A549 (cell line): ENCODE results near the gene CLIC5.

Source experiments
- CHD4 ChIP-seq: fragments of 200-600 bp; sonication (generic); IDR thresholded peaks from 2 replicates; pipeline ENCODE4 v1.6.1; 2016; ENCODE audit warnings: antibody characterized with exemption, mild to moderate bottlenecking, borderline replicate concordance
- EP300 ChIP-seq, 2 experiments: fragments of >200 bp; sonication (Bioruptor Twin); formaldehyde crosslinking; IDR thresholded peaks; 2 replicates in 1 of 2; 3 replicates in 1 of 2; pipeline ENCODE4 v1.6.1; 2016 to 2017
- FOSL2 ChIP-seq, 2 experiments: fragments of 450-650 bp in 1 of 2; fragments of >200 bp in 1 of 2; sonication (Bioruptor Twin) in 1 of 2; formaldehyde crosslinking; IDR thresholded peaks; 2 replicates each; pipeline versions ENCODE4 v1.5.0 to v1.6.1; 2016 to 2020; ENCODE audit warnings: mild to moderate bottlenecking in 1 of 2, moderate library complexity in 1 of 2
- JUN ChIP-seq, 2 experiments: fragments of >200 bp; sonication (Bioruptor Twin); formaldehyde crosslinking; IDR thresholded peaks; 2 replicates in 1 of 2; 3 replicates in 1 of 2; pipeline ENCODE4 v1.6.1; 2016 to 2017
- MAFK ChIP-seq: fragments of 450-650 bp; IDR thresholded peaks from 2 replicates; pipeline ENCODE4 v1.6.1; 2014; ENCODE audit not compliant: partially characterized antibody
- POLR2A ChIP-seq: IDR thresholded peaks from 2 replicates; pipeline ENCODE4 v1.6.1; 2012; ENCODE audit warnings: mild to moderate bottlenecking, low read length
- RAD21 ChIP-seq, 2 experiments: fragments of >200 bp in 1 of 2; sonication (Bioruptor Twin) in 1 of 2; formaldehyde crosslinking in 1 of 2; IDR thresholded peaks in 1 of 2; conservative IDR thresholded peaks in 1 of 2; 2 replicates in 1 of 2; 3 replicates in 1 of 2; pipeline ENCODE4 v1.6.1; 2012 to 2018; ENCODE audit warnings: inconsistent platforms in 1 of 2
- REST ChIP-seq: fragments of 200-600 bp; sonication (generic); IDR thresholded peaks from 2 replicates; pipeline ENCODE4 v1.6.1; 2016; ENCODE audit warnings: antibody characterized with exemption, mild to moderate bottlenecking, moderate library complexity
- RFX5 ChIP-seq: fragments of 450-650 bp; IDR thresholded peaks from 2 replicates; pipeline ENCODE4 v1.7.1; 2014; ENCODE audit warnings: antibody characterized with exemption, mild to moderate bottlenecking, moderate library complexity
- ZC3H11A ChIP-seq: fragments of 450-650 bp; IDR thresholded peaks from 2 replicates; pipeline ENCODE4 v1.6.1; 2014; ENCODE audit warnings: antibody characterized with exemption, mild to moderate bottlenecking
- TF ChIP-seq, protein P1 (sequence below): fragments of >200 bp; sonication (Bioruptor Twin); formaldehyde crosslinking; IDR thresholded peaks from 3 replicates; pipeline ENCODE4 v1.5.1; 2016
- TF ChIP-seq, protein P2 (sequence below): IDR thresholded peaks from 2 replicates; pipeline ENCODE4 v1.6.1; 2012
- TF ChIP-seq, protein P3 (sequence below): fragments of 450-650 bp; IDR thresholded peaks from 2 replicates; pipeline ENCODE4 v1.6.1; 2014; ENCODE audit warnings: antibody characterized with exemption

GRCh38 chr6:45991189-45991588 lies 24.5 kb downstream of the CLIC5 start:
- TF ChIP-seq REST (no peak), CHD4 (no peak), FOSL2 (IDR thresholded peaks at IDR 0.05) (no peak), FOSL2 (CRISPR knock-in tag; IDR thresholded peaks at IDR 0.05) (no peak), JUN (IDR thresholded peaks at IDR 0.05) (no peak), RFX5 (no peak), POLR2A (no peak), EP300 (IDR thresholded peaks at IDR 0.05) (no peak), RAD21 (conservative IDR thresholded peaks at IDR 0.05 in 1 of 2, IDR thresholded peaks at IDR 0.05 in 1 of 2) (no peak), MAFK (no peak), ZC3H11A (no peak)
- TF ChIP-seq, protein P1, sequence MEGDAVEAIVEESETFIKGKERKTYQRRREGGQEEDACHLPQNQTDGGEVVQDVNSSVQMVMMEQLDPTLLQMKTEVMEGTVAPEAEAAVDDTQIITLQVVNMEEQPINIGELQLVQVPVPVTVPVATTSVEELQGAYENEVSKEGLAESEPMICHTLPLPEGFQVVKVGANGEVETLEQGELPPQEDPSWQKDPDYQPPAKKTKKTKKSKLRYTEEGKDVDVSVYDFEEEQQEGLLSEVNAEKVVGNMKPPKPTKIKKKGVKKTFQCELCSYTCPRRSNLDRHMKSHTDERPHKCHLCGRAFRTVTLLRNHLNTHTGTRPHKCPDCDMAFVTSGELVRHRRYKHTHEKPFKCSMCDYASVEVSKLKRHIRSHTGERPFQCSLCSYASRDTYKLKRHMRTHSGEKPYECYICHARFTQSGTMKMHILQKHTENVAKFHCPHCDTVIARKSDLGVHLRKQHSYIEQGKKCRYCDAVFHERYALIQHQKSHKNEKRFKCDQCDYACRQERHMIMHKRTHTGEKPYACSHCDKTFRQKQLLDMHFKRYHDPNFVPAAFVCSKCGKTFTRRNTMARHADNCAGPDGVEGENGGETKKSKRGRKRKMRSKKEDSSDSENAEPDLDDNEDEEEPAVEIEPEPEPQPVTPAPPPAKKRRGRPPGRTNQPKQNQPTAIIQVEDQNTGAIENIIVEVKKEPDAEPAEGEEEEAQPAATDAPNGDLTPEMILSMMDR, result no peak
- TF ChIP-seq, protein P2, sequence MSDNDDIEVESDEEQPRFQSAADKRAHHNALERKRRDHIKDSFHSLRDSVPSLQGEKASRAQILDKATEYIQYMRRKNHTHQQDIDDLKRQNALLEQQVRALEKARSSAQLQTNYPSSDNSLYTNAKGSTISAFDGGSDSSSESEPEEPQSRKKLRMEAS, result no peak
- TF ChIP-seq, protein P3, sequence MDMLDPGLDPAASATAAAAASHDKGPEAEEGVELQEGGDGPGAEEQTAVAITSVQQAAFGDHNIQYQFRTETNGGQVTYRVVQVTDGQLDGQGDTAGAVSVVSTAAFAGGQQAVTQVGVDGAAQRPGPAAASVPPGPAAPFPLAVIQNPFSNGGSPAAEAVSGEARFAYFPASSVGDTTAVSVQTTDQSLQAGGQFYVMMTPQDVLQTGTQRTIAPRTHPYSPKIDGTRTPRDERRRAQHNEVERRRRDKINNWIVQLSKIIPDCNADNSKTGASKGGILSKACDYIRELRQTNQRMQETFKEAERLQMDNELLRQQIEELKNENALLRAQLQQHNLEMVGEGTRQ, result no peak
